ENCODE results near the gene NEU1.

GRCh38 chr6:31877125-31877650 lies 14.6 kb upstream of the NEU1 start:
- TF ChIP-seq GATA3 (IDR thresholded peaks at IDR 0.05; ENCODE audit: low read depth, low read length) (no peak), GATA2 (IDR thresholded peaks at IDR 0.05; ENCODE audit: low read depth, low read length) (no peak)
